Calu3 (cell line): ENCODE data around the gene CD47. TPM values are rescaled to one million over a fixed set of nuclear protein-coding genes. Genes with fewer than 3 reads are reported as not detected.

Source experiments
- BruUV-seq: library from RNA; stranded (reverse); fragments of 400-500 nt; replicated peaks from 2 replicates; lab custom pipeline; 2021; lab: Mats Ljungman, UMichigan
- CTCF ChIA-PET: fragments of 300-600 bp; sonication (Branson Sonifier 250); formaldehyde crosslinking; loops from one replicate; lab custom pipeline; 2022; ENCODE audit warnings: antibody characterized with exemption; lab: Charles Lee
- DNase-seq: peaks from one replicate; pipeline ENCODE4 v3.0.0; 2022
- H3K27ac Mint-ChIP-seq: one replicate; pipeline ENCODE4 v1.8.0; 2022; ENCODE audit warnings: mixed read lengths; ENCODE audit not compliant: unreplicated experiment
- H3K27me3 Mint-ChIP-seq: one replicate; pipeline ENCODE4 v1.8.0; 2022; ENCODE audit warnings: mixed read lengths; ENCODE audit not compliant: unreplicated experiment
- H3K36me3 Mint-ChIP-seq: one replicate; pipeline ENCODE4 v1.8.0; 2022; ENCODE audit warnings: mild to moderate bottlenecking, moderate library complexity, mixed read lengths; ENCODE audit not compliant: insufficient read depth, unreplicated experiment
- H3K4me1 Mint-ChIP-seq: one replicate; pipeline ENCODE4 v1.8.0; 2022; ENCODE audit warnings: mild to moderate bottlenecking, low read depth, mixed read lengths; ENCODE audit not compliant: unreplicated experiment
- H3K4me3 Mint-ChIP-seq: one replicate; pipeline ENCODE4 v1.8.0; 2022; ENCODE audit warnings: mild to moderate bottlenecking, low read depth, moderate library complexity, mixed read lengths; ENCODE audit not compliant: unreplicated experiment
- H3K9me3 Mint-ChIP-seq: one replicate; pipeline ENCODE4 v1.8.0; 2022; ENCODE audit warnings: low read depth, mixed read lengths; ENCODE audit not compliant: unreplicated experiment
- intact Hi-C: fragments of 100-400 bp; cut with micrococcal nuclease; formaldehyde crosslinking; loops from one replicate; pipeline ENCODE4 v1.10.0; 2022; ENCODE audit not compliant: unreplicated experiment
- total RNA-seq: library from RNA; stranded (reverse); gene quantifications from 2 replicates; pipeline ENCODE4 v1.2.3, GENCODE V29; 2022
- TF ChIP-seq, protein P1 (sequence below): fragments of 200-600 bp; IDR thresholded peaks from one replicate; pipeline ENCODE4 v1.8.0; 2022; ENCODE audit warnings: antibody characterized with exemption; ENCODE audit not compliant: unreplicated experiment

The CD47 gene
- total RNA-seq, 1 experiment from 2014 or later: 174 TPM

DNA sequence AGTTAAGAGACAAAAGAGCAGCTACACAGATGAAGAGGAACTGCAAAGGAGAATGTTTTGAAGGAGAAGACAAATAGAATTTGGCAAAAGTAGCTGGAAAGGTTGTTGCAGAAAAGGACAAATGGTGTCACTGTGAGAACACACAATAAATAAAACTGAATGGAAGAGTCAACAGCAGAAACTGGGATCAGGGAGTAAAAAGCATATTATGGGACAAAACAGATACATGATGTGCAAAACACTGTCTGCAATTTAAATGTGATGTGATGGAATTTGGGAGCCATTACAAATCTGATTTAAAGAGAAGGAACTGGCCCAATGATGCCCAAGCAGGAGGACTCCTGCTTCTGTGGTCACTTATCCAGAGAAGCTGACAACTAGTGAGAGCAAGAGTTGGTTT, 46.1 kb downstream of the CD47 start:
- Mint-ChIP-seq H3K4me1 (no peaks in the 10 kb centered on the region), H3K9me3 (no peaks in the 10 kb centered on the region), H3K36me3 (peaks cover 10% of the 10 kb centered on the region), H3K27ac (no peak overlapping the region), H3K4me3 (no peak overlapping the region), H3K27me3 (no peaks in the 10 kb centered on the region)
- CTCF ChIA-PET: interaction anchor here (0.7 to 1.5 kb wide), 2 partner anchors 8 to 267 kb away, joined by 3 to 4 read pairs; no protein-coding TSS in a partner anchor
- no peak for DNase-seq
- TF ChIP-seq, protein P1, sequence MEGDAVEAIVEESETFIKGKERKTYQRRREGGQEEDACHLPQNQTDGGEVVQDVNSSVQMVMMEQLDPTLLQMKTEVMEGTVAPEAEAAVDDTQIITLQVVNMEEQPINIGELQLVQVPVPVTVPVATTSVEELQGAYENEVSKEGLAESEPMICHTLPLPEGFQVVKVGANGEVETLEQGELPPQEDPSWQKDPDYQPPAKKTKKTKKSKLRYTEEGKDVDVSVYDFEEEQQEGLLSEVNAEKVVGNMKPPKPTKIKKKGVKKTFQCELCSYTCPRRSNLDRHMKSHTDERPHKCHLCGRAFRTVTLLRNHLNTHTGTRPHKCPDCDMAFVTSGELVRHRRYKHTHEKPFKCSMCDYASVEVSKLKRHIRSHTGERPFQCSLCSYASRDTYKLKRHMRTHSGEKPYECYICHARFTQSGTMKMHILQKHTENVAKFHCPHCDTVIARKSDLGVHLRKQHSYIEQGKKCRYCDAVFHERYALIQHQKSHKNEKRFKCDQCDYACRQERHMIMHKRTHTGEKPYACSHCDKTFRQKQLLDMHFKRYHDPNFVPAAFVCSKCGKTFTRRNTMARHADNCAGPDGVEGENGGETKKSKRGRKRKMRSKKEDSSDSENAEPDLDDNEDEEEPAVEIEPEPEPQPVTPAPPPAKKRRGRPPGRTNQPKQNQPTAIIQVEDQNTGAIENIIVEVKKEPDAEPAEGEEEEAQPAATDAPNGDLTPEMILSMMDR: no peak
- BruUV-seq: no TSS peak
- intact Hi-C loops: no loop called here

DNA sequence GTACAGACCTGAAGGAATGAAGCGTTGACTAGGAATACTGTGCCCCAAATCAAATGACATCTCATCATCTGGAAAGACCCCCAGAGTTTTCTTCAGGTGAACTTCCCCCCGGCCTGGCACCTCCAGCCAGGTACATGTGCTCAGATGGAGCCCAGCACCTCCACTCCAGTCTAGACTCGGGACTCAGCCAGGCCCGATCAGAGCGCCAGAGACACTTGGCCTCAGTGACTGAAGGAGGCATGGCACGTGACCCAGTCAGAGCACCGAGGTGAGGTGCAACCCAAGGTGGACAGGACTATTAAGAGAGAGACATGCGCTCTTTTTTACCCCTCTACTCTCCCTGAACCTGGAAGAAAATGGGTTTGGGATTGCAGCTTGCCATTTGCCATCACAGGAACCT, 48.5 kb downstream of the CD47 start:
- intact Hi-C loops: no loop called here
- Mint-ChIP-seq H3K27me3 (no peaks in the 10 kb centered on the region), H3K4me3 (no peak overlapping the region), H3K36me3 (peaks cover 6% of the 10 kb centered on the region), H3K27ac (no peak overlapping the region), H3K9me3 (no peaks in the 10 kb centered on the region), H3K4me1 (no peaks in the 10 kb centered on the region)
- CTCF ChIA-PET: no interaction called here
- BruUV-seq: no TSS peak
- TF ChIP-seq, protein P1: no peak
- DNase-seq: no peak

DNA sequence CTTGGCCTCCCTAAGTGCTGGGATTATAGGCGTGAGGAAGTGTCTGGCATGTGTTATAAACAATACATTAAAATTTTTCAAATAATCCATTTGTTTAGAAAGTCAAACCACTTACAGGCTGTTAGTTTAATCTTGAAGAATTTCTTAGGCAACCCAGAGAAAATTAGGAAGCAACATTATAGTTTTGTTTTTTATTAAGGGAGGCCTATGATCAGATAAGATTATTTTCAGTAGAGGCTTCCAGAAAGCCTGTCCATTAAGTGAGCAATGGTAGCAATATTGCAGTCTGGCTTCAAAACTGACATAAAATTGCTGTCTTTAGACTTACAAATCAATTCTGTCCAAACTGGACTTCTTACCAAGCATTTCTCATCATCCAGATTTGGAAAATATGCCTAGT, 49.6 kb downstream of the CD47 start:
- CTCF ChIA-PET: no interaction called here
- TF ChIP-seq, protein P1: no peak
- intact Hi-C loops: no loop called here
- Mint-ChIP-seq H3K27ac (no peak overlapping the region), H3K4me1 (no peaks in the 10 kb centered on the region), H3K4me3 (no peak overlapping the region), H3K36me3 (peaks cover 5% of the 10 kb centered on the region), H3K27me3 (no peaks in the 10 kb centered on the region), H3K9me3 (no peaks in the 10 kb centered on the region)
- no peak for DNase-seq
- no TSS peak for BruUV-seq

DNA sequence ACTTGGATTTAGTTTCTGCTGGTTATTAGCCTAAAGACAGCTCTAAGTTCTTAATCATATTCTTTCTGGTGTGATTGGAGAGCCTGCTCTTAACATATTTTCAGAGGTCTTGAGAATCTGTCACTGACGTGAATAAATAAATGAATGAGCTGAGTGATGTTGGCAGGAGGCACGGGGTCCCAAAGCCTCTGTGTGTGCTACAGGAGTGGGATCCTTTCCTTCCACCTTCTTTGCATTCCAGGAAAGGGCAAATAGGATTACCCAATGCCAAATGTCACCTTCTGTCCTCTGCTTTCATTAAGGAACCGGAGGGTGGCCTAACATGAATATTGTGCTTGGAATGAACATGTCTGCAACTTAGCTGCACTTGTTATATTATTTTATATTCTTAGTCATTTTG, 53.1 kb downstream of the CD47 start:
- H3K27me3 Mint-ChIP-seq: no peaks in the 10 kb centered on the region
- no peak for DNase-seq
- TF ChIP-seq, protein P1: no peak
- no peaks in the 10 kb centered on the region for H3K4me1 Mint-ChIP-seq
- intact Hi-C loops: no loop called here
- no peaks in the 10 kb centered on the region for H3K36me3 Mint-ChIP-seq
- no peak overlapping the region for H3K4me3 Mint-ChIP-seq
- H3K9me3 Mint-ChIP-seq: no peaks in the 10 kb centered on the region
- BruUV-seq: no TSS peak
- no peak overlapping the region for H3K27ac Mint-ChIP-seq
- CTCF ChIA-PET: no interaction called here
